ENCODE measurements around the gene SLC5A2.
"Not testable (repeated sequence)": the region's sequence is repeated elsewhere in the genome, so short reads cannot be mapped to it uniquely, and the experiment has no call there.

Gene SLC5A2

GRCh38 chr16:31529108-31529936 is 46.4 kb downstream of the SLC5A2 start:
- no peak for DNase-seq (ENCODE audit: low read depth)

GRCh38 chr16:31529937-31530312 is 47.0 kb downstream of the SLC5A2 start:
- no peak for DNase-seq (ENCODE audit: low read depth)

- DNase-seq (ENCODE audit: low read depth): no peak
Observed at GRCh38 chr16:31530405-31530804, 47.5 kb downstream of the SLC5A2 start.

DNA sequence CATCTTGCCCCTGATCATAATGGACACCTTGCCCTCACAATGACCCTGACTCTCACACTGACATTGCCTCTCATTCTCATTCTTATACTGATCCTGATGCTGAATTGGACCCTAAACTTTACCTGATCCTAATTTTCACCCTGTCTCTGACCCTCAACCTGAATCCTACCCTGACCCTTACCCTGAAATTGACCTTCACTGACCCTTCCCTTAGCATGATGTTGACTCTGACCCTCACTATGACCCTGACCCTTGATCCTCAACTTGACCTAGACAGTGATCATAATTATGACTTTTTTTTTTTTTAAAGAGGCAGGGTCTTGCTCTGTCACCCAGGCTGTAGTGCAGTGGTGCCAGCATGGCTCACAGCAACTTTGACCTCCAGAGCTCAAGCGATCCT is 48.2 kb downstream of the SLC5A2 start:
- DNase-seq (ENCODE audit: low read depth): no peak

DNA sequence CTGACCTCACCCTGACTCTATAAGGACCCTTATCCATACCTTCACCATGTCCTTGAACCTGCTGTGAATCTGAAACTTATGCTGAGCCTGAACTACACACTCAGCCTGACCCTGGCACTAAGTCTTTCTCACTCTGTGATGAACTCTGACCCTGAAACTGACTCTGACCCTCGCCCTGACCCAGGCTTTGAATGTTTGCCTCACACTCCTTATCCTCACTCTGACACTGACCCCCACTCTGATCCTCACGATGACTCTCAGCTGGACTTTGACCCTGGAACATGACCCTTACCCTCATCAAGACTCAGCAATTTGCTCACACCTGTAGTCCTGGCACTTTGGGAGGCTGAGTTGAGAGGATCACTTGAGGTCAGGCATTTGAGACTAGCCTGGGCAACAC is 49.2 kb downstream of the SLC5A2 start:
- no peak for DNase-seq (ENCODE audit: low read depth)

DNA sequence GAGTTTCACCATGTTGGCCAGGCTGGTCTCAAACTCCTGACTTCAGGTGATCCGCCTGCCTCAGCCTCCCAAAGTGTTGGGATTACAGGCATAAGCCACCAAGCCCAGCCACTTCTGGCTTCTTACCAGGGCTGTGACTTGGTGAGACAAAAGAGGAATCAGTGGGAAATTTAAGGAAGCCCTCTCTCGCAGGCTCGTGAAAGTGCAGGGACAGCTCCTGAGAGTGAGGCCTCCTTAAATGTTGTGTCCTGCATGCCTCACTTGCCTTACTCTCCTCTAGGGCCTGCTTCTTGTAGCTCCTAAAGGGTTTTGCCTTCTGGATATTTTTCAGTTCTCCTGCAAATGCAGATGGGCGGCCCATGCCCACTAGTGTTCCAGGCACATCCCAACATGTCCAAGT is 50.0 kb downstream of the SLC5A2 start:
- no peak for DNase-seq (ENCODE audit: low read depth)

GRCh38 chr16:31535737-31536136 is 52.8 kb downstream of the SLC5A2 start:
- DNase-seq (ENCODE audit: low read depth): no peak

DNA sequence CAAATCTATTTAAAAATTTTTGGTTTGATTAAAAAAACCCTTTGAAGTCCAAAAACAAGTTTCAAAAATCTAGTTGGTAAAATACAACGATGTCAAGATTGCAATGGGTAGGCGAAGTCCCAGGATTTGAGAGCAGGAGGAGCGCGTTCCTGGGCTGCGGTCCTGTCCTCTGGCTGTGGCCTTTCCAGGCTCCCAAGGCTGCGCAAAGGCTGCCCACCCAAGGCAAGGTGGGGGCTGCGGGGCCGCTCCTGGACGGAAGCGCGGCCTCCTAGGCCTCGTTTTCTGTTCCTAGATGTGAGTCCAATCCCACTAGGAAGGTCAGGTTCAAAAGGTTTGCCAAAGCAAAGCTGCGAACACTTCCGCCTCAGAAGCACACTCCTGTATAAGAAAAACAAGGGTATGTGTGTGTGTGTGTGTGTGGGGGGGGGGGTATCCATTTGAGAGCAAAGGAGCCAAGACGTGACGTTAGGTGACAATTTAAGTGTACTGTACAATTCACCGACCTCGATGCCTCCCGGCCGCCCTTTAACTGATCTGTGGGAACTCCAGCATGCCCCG is 54.0 kb downstream of the SLC5A2 start:
- DNase-seq (ENCODE audit: low read depth): no peak

DNA sequence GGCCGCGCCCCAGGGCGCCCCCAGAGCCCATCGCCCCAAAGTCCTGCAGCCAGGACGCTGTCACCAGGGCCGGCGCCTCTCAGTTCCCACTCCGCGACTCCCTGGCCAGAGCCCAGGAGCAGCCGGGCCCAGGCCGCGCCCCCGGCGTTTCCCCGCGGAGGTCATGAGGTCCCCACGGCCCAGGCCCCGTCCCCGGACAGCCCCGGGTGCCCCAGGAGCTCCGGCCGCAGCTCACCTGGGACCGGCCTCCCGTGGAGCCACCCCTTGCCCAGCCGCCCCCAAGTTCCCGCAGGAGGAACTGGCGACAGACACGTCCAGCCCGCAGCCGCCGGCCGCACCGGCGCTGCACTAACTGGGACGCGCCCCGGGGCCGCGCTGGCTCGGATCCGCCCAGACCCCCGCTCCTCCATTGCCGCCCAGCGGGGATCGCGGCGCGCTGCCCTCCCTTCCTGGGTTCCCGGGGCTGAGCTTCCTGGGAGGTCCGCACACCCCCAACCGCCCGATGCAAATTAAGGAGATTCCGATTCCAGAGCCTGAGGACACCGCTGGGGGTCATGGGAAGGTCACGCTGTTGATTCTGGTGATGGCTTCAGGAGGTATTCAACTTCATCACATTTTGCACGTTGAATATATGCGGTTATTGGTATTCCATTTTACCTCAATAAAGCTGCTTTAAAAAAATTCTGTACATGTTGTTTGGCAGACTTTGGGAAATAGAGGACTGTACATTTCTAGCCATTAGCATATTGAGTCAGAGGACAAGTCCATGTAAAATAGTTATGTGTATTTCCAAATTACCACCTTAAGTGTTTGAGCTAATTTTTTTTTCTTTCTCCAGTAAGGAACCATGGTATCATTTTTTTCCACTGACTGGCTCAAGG is 54.7 kb downstream of the SLC5A2 start:
- DNase-seq (ENCODE audit: low read depth): no peak

- not testable (repeated sequence) for DNase-seq (ENCODE audit: low read depth)
Observed at GRCh38 chr16:31538243-31538598, 55.3 kb downstream of the SLC5A2 start.

GRCh38 chr16:31539762-31540161 is 56.8 kb downstream of the SLC5A2 start:
- DNase-seq (ENCODE audit: low read depth): not testable (repeated sequence)
